Endothelial cell of umbilical vein (primary cell): ENCODE measurements around the gene SPACDR. TPM values are rescaled to one million over a fixed set of nuclear protein-coding genes. Genes with fewer than 3 reads are reported as not detected.
"Not testable (repeated sequence)": the region's sequence is repeated elsewhere in the genome, so short reads cannot be mapped to it uniquely, and the experiment has no call there.

Source experiments
- BruUV-seq: library from RNA; stranded (reverse); fragments of 400-500 nt; replicated peaks from 2 replicates; lab custom pipeline; 2021; lab: Mats Ljungman, UMichigan
- CTCF ChIA-PET: fragments of 300-600, 350-600 bp; sonication (Branson Sonifier 250); formaldehyde crosslinking; loops from one replicate; lab custom pipeline; 2021; ENCODE audit warnings: antibody characterized with exemption, inconsistent platforms; lab: Charles Lee
- POLR2A ChIA-PET: fragments of 300-600, 350-600 bp; sonication (Branson Sonifier 250); formaldehyde crosslinking; loops from one replicate; lab custom pipeline; 2021; ENCODE audit warnings: antibody characterized with exemption, inconsistent platforms; lab: Charles Lee
- DNase-seq: peaks from one replicate; pipeline ENCODE4 v3.0.0-alpha.2; 2011; ENCODE audit warnings: low read depth, low spot score
- FAIRE-seq: peaks from 2 replicates; lab custom pipeline; 2011; peaks lifted over from hg19 to GRCh38; lab: Jason Lieb, UNC
- H2AFZ ChIP-seq: 2 replicates; pipeline ENCODE4 v1.6.0; 2012; ENCODE audit warnings: low read depth, low read length, control low read depth, inconsistent platforms
- H3K27ac ChIP-seq: 2 replicates; pipeline ENCODE4 v1.5.1; 2011; ENCODE audit warnings: low read depth, mild to moderate bottlenecking, control low read depth, low read length, moderate library complexity; ENCODE audit not compliant: insufficient read depth
- H3K27me3 ChIP-seq, 2 experiments: 2 replicates each; pipeline versions ENCODE4 v1.6.0 to v1.6.1; 2011; ENCODE audit warnings: low read length in 2 of 2, mixed read lengths in 1 of 2; ENCODE audit not compliant: control insufficient read depth in 2 of 2, insufficient read depth in 2 of 2
- H3K36me3 ChIP-seq, 2 experiments: 2 replicates in 1 of 2; 3 replicates in 1 of 2; pipeline ENCODE4 v1.5.1; 2011; ENCODE audit warnings: low read length in 2 of 2, mild to moderate bottlenecking in 1 of 2, moderate library complexity in 1 of 2; ENCODE audit not compliant: control insufficient read depth in 2 of 2, insufficient read depth in 2 of 2; ENCODE audit errors: extremely low read depth in 1 of 2
- H3K4me1 ChIP-seq: 3 replicates; pipeline ENCODE4 v1.5.1; 2011; ENCODE audit warnings: mild to moderate bottlenecking, low read length; ENCODE audit not compliant: control insufficient read depth, insufficient read depth; ENCODE audit errors: extremely low read depth
- H3K4me2 ChIP-seq: 2 replicates; pipeline ENCODE4 v1.6.1; 2011; ENCODE audit warnings: low read length, control low read depth, mixed read lengths; ENCODE audit not compliant: insufficient read depth
- H3K4me3 ChIP-seq, 3 experiments: fragments of 200-600 bp in 1 of 3; sonication (generic), shearing (Covaris generic) in 1 of 3; replicated peaks in 1 of 3; 2 replicates each; pipeline ENCODE4 v1.5.1; 2011 to 2016; ENCODE audit warnings: control low read depth in 3 of 3, low read length in 3 of 3, mild to moderate bottlenecking in 2 of 3, inconsistent platforms in 1 of 3, low read depth in 1 of 3, moderate library complexity in 1 of 3; ENCODE audit not compliant: insufficient read depth in 1 of 3
- H3K79me2 ChIP-seq: 2 replicates; pipeline ENCODE4 v1.6.0; 2012; ENCODE audit warnings: low read length, inconsistent platforms; ENCODE audit not compliant: control insufficient read depth, insufficient read depth
- H3K9ac ChIP-seq: replicated peaks from 2 replicates; pipeline ENCODE3; 2011; ENCODE audit warnings: low read length, control low read depth; ENCODE audit not compliant: insufficient read depth; ENCODE audit errors: extremely low read depth
- H3K9me1 ChIP-seq: replicated peaks from 3 replicates; pipeline ENCODE4 v1.6.0; 2011; ENCODE audit warnings: mild to moderate bottlenecking, low read length; ENCODE audit not compliant: control insufficient read depth, insufficient read depth; ENCODE audit errors: extremely low read depth
- H3K9me3 ChIP-seq: replicated peaks from 2 replicates; pipeline ENCODE4 v1.5.1; 2012; ENCODE audit warnings: low read length, inconsistent platforms; ENCODE audit not compliant: control insufficient read depth, insufficient read depth
- H4K20me1 ChIP-seq: replicated peaks from 2 replicates; pipeline ENCODE3; 2011; ENCODE audit warnings: mild to moderate bottlenecking, low read length; ENCODE audit not compliant: control insufficient read depth, insufficient read depth; ENCODE audit errors: extremely low read depth
- EZH2 ChIP-seq: IDR thresholded peaks from 2 replicates; pipeline ENCODE4 v1.6.1; 2012; ENCODE audit warnings: borderline replicate concordance, low read depth, mild to moderate bottlenecking, moderate library complexity, low read length, inconsistent platforms; ENCODE audit not compliant: severe bottlenecking
- GATA2 ChIP-seq: IDR thresholded peaks from 2 replicates; pipeline ENCODE4 v1.7.0; 2011; ENCODE audit warnings: low read depth, mild to moderate bottlenecking, moderate library complexity, mixed read lengths, low read length; ENCODE audit not compliant: insufficient read length, insufficient read depth
- JUN ChIP-seq: IDR thresholded peaks from 2 replicates; pipeline ENCODE4 v1.6.1; 2011; ENCODE audit warnings: borderline replicate concordance, low read depth; ENCODE audit not compliant: insufficient read length, insufficient read depth
- MYC ChIP-seq: IDR thresholded peaks from one replicate; pipeline ENCODE4 v1.6.1; 2011; ENCODE audit warnings: mild to moderate bottlenecking, low read depth, low read length
- POLR2AphosphoS5 ChIP-seq: IDR thresholded peaks from 2 replicates; pipeline ENCODE4 v1.6.1; 2012; ENCODE audit warnings: low read depth, mild to moderate bottlenecking, control low read depth, low read length, moderate library complexity; ENCODE audit not compliant: insufficient read depth
- dilution Hi-C: fragments of 300-500 bp; cut with MboI; formaldehyde crosslinking; loops from one replicate; pipeline ENCODE4 v1.15.0; 2019; ENCODE audit warnings: low sequenced_read_pairs; ENCODE audit not compliant: extremely low pct_ligation_motif_present
- intact Hi-C: fragments of 100-400 bp; cut with micrococcal nuclease; formaldehyde crosslinking; loops from one replicate; pipeline ENCODE4 v1.10.0; 2022
- polyA plus RNA-seq, 4 experiments: library from polyadenylated mRNA; depleted of rRNA in 3 of 4; stranded (reverse) in 3 of 4; unstranded in 1 of 4; fragments of >200 nt; gene quantifications; 2 replicates each; pipeline versions ENCODE4 v1.2.1 to v1.2.3, GENCODE V29; 2011 to 2012; ENCODE audit warnings: missing spikeins in 1 of 4
- total RNA-seq: library from RNA; stranded (reverse); gene quantifications from 2 replicates; pipeline ENCODE4 v1.2.3, GENCODE V29; 2021
- TF ChIP-seq, protein P1 (sequence below): IDR thresholded peaks from 2 replicates; pipeline ENCODE4 v1.6.1; 2011; ENCODE audit not compliant: insufficient read depth, insufficient read length

SPACDR gene
- total and polyA plus RNA-seq, 2 donors (not counting 3 experiments of a cell fraction or from before 2014, with no cell fraction given) = 1.6 to 4.1 TPM

DNA sequence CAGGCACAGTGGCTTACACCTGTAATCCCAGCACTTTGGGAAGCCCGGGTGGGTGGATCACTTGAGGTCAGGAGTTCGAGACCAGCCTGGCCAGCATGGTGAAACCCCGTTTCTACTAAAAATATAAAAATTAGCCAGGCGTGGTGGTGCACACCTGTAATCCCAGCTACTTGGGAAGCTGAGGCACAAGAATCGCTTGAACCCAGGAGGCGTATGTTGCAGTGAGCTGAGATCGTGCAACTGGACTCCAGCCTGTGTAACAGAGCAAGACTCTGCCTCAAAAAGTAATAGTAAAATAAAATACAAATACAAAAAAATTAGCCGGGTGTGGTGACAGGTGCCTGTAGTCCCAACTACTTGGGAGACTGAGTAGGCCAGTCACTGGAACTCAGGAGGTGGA is 25.3 kb downstream of the SPACDR start:
- intact Hi-C loops, H3K27me3 ChIP-seq, dilution Hi-C loops, H3K9me1 ChIP-seq, H3K36me3 ChIP-seq, FAIRE-seq, H4K20me1 ChIP-seq, H3K9me3 ChIP-seq, DNase-seq, H3K9ac ChIP-seq, H3K4me2 ChIP-seq, H3K27ac ChIP-seq, BruUV-seq, H2AFZ ChIP-seq, H3K4me3 ChIP-seq: not testable (repeated sequence)
- Histone ChIP-seq H3K79me2 (peaks cover 17% of the 10 kb centered on the region), H3K4me1 (peaks cover 21% of the 10 kb centered on the region)
- ChIA-PET POLR2A (interaction anchor here (0.7 to 2.9 kb wide), 2 partner anchors 10 to 14 kb away, joined by 7 to 29 read pairs; partner anchors contain the start of genes MEPCE and ZCWPW1), CTCF (interaction anchor here (0.6 to 1.0 kb wide), 2 partner anchors 8 to 350 kb away, joined by 4 read pairs; no protein-coding TSS in a partner anchor)

DNA sequence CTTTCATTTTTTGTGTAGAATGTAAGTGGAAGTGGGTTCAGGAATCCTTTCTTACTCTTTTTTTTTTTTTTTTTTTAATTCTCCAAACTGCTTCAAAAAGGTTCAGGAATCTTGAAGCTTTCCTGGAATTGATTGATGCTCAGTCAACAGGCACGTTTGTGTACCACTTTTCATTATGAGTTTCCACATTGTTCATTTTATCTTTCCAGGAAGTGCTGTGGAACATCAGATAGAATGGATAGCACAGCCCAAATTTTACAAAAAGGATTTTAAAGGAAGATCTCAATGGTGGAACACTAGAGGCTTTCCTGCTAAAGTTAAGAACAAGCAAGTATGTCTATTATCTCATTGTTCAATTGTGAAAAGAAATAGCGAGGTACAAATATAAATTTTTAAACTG is 25.9 kb downstream of the SPACDR start:
- dilution Hi-C loops = no loop called here
- peaks cover 17% of the 10 kb centered on the region for H3K4me1 ChIP-seq

More for the DNA sequence above, 25.9 kb downstream of the SPACDR start:
- ChIA-PET POLR2A (interaction anchor here (0.7 to 2.9 kb wide), 3 partner anchors 9 to 389 kb away, joined by 6 to 29 read pairs (median 7); partner anchors contain the start of genes EPHB4, MEPCE and ZCWPW1), CTCF (interaction anchor here (0.6 to 2.2 kb wide), 4 partner anchors 9 to 350 kb away, joined by 4 to 6 read pairs (median 5); partner anchors contain the start of genes MEPCE and ZCWPW1)
- H3K4me3 ChIP-seq = no peak overlapping the region
- H3K27me3 ChIP-seq = no peaks in the 10 kb centered on the region
- H2AFZ ChIP-seq = no peak overlapping the region
- TF ChIP-seq, protein P1, sequence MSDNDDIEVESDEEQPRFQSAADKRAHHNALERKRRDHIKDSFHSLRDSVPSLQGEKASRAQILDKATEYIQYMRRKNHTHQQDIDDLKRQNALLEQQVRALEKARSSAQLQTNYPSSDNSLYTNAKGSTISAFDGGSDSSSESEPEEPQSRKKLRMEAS = no peak
- no peak for TF ChIP-seq POLR2AphosphoS5
- TF ChIP-seq JUN = no peak
- TF ChIP-seq MYC = no peak
- TF ChIP-seq GATA2 = no peak
- no peak for TF ChIP-seq EZH2
- no peaks in the 10 kb centered on the region for H3K9me3 ChIP-seq
- H4K20me1 ChIP-seq = no peaks in the 10 kb centered on the region
- no peak for DNase-seq
- FAIRE-seq = peak; percentile 64
- H3K79me2 ChIP-seq = peaks cover 17% of the 10 kb centered on the region
- H3K9me1 ChIP-seq = no peaks in the 10 kb centered on the region
- no peak overlapping the region for H3K4me2 ChIP-seq
- H3K36me3 ChIP-seq = peaks cover 5 to 10% of the 10 kb centered on the region in 2 experiments
- no peak overlapping the region for H3K9ac ChIP-seq
- intact Hi-C loops = no loop called here
- no TSS peak for BruUV-seq
- H3K27ac ChIP-seq = no peak overlapping the region
